Neural cell (in vitro differentiated cells): ENCODE results near the gene LRRC42. TPM values are rescaled to one million over a fixed set of nuclear protein-coding genes. Genes with fewer than 3 reads are reported as not detected.

Source experiments
- H2AFZ ChIP-seq: fragments of 200-600, 300-800 bp; sonication (generic), shearing (Covaris generic); 2 replicates; pipeline ENCODE4 v1.6.0; 2014; ENCODE audit warnings: low read depth, mild to moderate bottlenecking, antibody characterized with exemption, low read length, moderate library complexity
- H3F3A ChIP-seq: fragments of 200-600 bp; shearing (Covaris generic); 2 replicates; pipeline ENCODE4 v1.6.1; 2016; ENCODE audit warnings: mild to moderate bottlenecking, moderate library complexity, mixed read lengths, antibody characterized with exemption, low read length; ENCODE audit not compliant: insufficient read depth, poor library complexity, severe bottlenecking
- H3K27ac ChIP-seq: fragments of 200-600, 300-800 bp; sonication (generic), shearing (Covaris generic); 2 replicates; pipeline ENCODE4 v1.5.1; 2014; ENCODE audit warnings: mild to moderate bottlenecking, low read length, moderate library complexity
- H3K27me3 ChIP-seq: fragments of 300-800, 200-600 bp; sonication (generic), shearing (Covaris generic); 2 replicates; pipeline ENCODE4 v1.6.0; 2014; ENCODE audit warnings: mild to moderate bottlenecking, low read depth, low read length, moderate library complexity; ENCODE audit not compliant: insufficient read depth
- H3K36me3 ChIP-seq: fragments of 300-800, 200-600 bp; sonication (generic), shearing (Covaris generic); 2 replicates; pipeline ENCODE4 v1.5.1; 2014; ENCODE audit warnings: mild to moderate bottlenecking, antibody characterized with exemption, low read length, moderate library complexity; ENCODE audit not compliant: insufficient read depth
- H3K4me2 ChIP-seq: fragments of 300-800, 200-600 bp; sonication (generic), shearing (Covaris generic); 2 replicates; pipeline ENCODE4 v1.6.0; 2014; ENCODE audit warnings: mild to moderate bottlenecking, low read length
- H3K4me3 ChIP-seq: fragments of 300-800, 200-600 bp; sonication (generic), shearing (Covaris generic); 2 replicates; pipeline ENCODE4 v1.5.1; 2014; ENCODE audit warnings: mild to moderate bottlenecking, low read length, moderate library complexity
- H3K79me2 ChIP-seq: fragments of 200-600 bp; shearing (Covaris generic); replicated peaks from 2 replicates; pipeline ENCODE4 v1.6.0; 2014; ENCODE audit warnings: mild to moderate bottlenecking, low read length, moderate library complexity; ENCODE audit not compliant: insufficient read depth
- H3K9ac ChIP-seq: fragments of 300-800, 200-600 bp; sonication (generic), shearing (Covaris generic); 2 replicates; pipeline ENCODE4 v1.6.1; 2016; ENCODE audit warnings: mild to moderate bottlenecking, low read length, mixed read lengths
- H3K9me2 ChIP-seq: fragments of 200-600 bp; shearing (Covaris generic); 2 replicates; pipeline ENCODE4 v1.6.1; 2016; ENCODE audit warnings: mild to moderate bottlenecking, low read length, mixed read lengths; ENCODE audit not compliant: insufficient read depth
- H3K9me3 ChIP-seq: fragments of 200-600, 300-800 bp; sonication (generic), shearing (Covaris generic); 2 replicates; pipeline ENCODE4 v1.6.1; 2016; ENCODE audit warnings: mild to moderate bottlenecking, mixed run types, low read length, moderate library complexity, mixed read lengths
- H4K20me1 ChIP-seq: fragments of 200-600 bp; shearing (Covaris generic); 2 replicates; pipeline ENCODE4 v1.6.1; 2016; ENCODE audit warnings: mild to moderate bottlenecking, mixed run types; ENCODE audit not compliant: insufficient read depth
- EP300 ChIP-seq: fragments of 450-650 bp; conservative IDR thresholded peaks from 2 replicates; pipeline ENCODE4 v1.6.1; 2014; ENCODE audit warnings: antibody characterized with exemption, mild to moderate bottlenecking, moderate library complexity; ENCODE audit not compliant: poor library complexity, severe bottlenecking
- EZH2 ChIP-seq: fragments of 200-600, 300-800 bp; shearing (Covaris generic), sonication (generic); IDR thresholded peaks from 2 replicates; pipeline ENCODE4 v1.6.1; 2014; ENCODE audit warnings: antibody characterized with exemption, low read length, borderline replicate concordance, mild to moderate bottlenecking; ENCODE audit not compliant: insufficient read depth, poor library complexity, severe bottlenecking
- MXI1 ChIP-seq: fragments of 450-650 bp; conservative IDR thresholded peaks from 2 replicates; pipeline ENCODE4 v1.6.1; 2014; ENCODE audit warnings: antibody characterized with exemption, mild to moderate bottlenecking; ENCODE audit not compliant: poor library complexity, severe bottlenecking
- POLR2AphosphoS5 ChIP-seq: IDR thresholded peaks from 2 replicates; pipeline ENCODE4 v1.6.1; 2012
- RAD21 ChIP-seq: fragments of 450-650 bp; conservative IDR thresholded peaks from 2 replicates; pipeline ENCODE4 v1.6.1; 2014; ENCODE audit warnings: antibody characterized with exemption, mild to moderate bottlenecking, moderate library complexity
- SMC3 ChIP-seq: fragments of 450-650 bp; conservative IDR thresholded peaks from 2 replicates; pipeline ENCODE4 v1.6.1; 2014; ENCODE audit warnings: antibody characterized with exemption, mild to moderate bottlenecking, moderate library complexity; ENCODE audit not compliant: poor library complexity
- TAF1 ChIP-seq: IDR thresholded peaks from 2 replicates; pipeline ENCODE4 v1.6.1; 2012; ENCODE audit warnings: low read depth
- polyA plus RNA-seq: library from polyadenylated mRNA; depleted of rRNA; stranded (reverse); fragments of >200 nt; gene quantifications from 2 replicates; pipeline ENCODE4 v1.2.3, GENCODE V29; 2014
- TF ChIP-seq, protein P1 (sequence below): fragments of 450-650 bp; IDR thresholded peaks from 2 replicates; pipeline ENCODE4 v1.5.1; 2014; ENCODE audit warnings: antibody characterized with exemption, mild to moderate bottlenecking, moderate library complexity; ENCODE audit not compliant: poor library complexity, severe bottlenecking
- TF ChIP-seq, protein P2 (sequence below): IDR thresholded peaks from 2 replicates; pipeline ENCODE4 v1.6.1; 2012; ENCODE audit warnings: borderline replicate concordance

The LRRC42 gene
- polyA plus RNA-seq, 1 donor from 2014 or later, result 23.9 TPM

DNA sequence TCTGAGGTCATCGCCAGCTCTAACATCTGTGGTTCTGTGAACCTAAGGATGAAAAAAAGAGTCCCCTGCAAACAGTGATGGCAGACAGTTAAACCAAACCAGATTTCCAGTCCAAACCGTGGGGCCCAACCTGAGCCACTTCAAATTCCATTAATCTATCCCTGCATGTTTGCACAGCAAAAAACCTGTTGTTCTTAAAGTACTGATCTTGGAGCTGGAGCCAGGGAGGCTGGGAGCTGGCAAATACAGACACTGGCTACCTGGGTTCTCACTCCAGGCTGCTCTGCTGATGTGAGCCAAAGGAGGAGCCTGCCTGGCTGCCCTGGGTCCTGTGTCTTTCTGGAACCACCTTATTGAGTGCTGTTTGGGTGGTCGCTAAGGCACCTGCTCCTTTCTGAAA lies 55.4 kb downstream of the LRRC42 start:
- no peaks in the 10 kb centered on the region for H3K9me3 ChIP-seq
- H3K27me3 ChIP-seq, result no peaks in the 10 kb centered on the region
- H4K20me1 ChIP-seq, result no peaks in the 10 kb centered on the region
- H3K4me3 ChIP-seq, result no peak overlapping the region
- no peaks in the 10 kb centered on the region for H3K9me2 ChIP-seq
- no peaks in the 10 kb centered on the region for H3K79me2 ChIP-seq
- H3F3A ChIP-seq, result no peaks in the 10 kb centered on the region
- H3K4me2 ChIP-seq, result no peak overlapping the region
- H2AFZ ChIP-seq, result no peak overlapping the region
- no peaks in the 10 kb centered on the region for H3K36me3 ChIP-seq
- TF ChIP-seq EZH2 (no peak), MXI1 (no peak), SMC3 (no peak), TAF1 (no peak), RAD21 (no peak), POLR2AphosphoS5 (no peak), EP300 (no peak)
- TF ChIP-seq, protein P1, sequence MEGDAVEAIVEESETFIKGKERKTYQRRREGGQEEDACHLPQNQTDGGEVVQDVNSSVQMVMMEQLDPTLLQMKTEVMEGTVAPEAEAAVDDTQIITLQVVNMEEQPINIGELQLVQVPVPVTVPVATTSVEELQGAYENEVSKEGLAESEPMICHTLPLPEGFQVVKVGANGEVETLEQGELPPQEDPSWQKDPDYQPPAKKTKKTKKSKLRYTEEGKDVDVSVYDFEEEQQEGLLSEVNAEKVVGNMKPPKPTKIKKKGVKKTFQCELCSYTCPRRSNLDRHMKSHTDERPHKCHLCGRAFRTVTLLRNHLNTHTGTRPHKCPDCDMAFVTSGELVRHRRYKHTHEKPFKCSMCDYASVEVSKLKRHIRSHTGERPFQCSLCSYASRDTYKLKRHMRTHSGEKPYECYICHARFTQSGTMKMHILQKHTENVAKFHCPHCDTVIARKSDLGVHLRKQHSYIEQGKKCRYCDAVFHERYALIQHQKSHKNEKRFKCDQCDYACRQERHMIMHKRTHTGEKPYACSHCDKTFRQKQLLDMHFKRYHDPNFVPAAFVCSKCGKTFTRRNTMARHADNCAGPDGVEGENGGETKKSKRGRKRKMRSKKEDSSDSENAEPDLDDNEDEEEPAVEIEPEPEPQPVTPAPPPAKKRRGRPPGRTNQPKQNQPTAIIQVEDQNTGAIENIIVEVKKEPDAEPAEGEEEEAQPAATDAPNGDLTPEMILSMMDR, result no peak
- TF ChIP-seq, protein P2, sequence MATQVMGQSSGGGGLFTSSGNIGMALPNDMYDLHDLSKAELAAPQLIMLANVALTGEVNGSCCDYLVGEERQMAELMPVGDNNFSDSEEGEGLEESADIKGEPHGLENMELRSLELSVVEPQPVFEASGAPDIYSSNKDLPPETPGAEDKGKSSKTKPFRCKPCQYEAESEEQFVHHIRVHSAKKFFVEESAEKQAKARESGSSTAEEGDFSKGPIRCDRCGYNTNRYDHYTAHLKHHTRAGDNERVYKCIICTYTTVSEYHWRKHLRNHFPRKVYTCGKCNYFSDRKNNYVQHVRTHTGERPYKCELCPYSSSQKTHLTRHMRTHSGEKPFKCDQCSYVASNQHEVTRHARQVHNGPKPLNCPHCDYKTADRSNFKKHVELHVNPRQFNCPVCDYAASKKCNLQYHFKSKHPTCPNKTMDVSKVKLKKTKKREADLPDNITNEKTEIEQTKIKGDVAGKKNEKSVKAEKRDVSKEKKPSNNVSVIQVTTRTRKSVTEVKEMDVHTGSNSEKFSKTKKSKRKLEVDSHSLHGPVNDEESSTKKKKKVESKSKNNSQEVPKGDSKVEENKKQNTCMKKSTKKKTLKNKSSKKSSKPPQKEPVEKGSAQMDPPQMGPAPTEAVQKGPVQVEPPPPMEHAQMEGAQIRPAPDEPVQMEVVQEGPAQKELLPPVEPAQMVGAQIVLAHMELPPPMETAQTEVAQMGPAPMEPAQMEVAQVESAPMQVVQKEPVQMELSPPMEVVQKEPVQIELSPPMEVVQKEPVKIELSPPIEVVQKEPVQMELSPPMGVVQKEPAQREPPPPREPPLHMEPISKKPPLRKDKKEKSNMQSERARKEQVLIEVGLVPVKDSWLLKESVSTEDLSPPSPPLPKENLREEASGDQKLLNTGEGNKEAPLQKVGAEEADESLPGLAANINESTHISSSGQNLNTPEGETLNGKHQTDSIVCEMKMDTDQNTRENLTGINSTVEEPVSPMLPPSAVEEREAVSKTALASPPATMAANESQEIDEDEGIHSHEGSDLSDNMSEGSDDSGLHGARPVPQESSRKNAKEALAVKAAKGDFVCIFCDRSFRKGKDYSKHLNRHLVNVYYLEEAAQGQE, result no peak
- H3K27ac ChIP-seq, result no peak overlapping the region
- no peak overlapping the region for H3K9ac ChIP-seq

DNA sequence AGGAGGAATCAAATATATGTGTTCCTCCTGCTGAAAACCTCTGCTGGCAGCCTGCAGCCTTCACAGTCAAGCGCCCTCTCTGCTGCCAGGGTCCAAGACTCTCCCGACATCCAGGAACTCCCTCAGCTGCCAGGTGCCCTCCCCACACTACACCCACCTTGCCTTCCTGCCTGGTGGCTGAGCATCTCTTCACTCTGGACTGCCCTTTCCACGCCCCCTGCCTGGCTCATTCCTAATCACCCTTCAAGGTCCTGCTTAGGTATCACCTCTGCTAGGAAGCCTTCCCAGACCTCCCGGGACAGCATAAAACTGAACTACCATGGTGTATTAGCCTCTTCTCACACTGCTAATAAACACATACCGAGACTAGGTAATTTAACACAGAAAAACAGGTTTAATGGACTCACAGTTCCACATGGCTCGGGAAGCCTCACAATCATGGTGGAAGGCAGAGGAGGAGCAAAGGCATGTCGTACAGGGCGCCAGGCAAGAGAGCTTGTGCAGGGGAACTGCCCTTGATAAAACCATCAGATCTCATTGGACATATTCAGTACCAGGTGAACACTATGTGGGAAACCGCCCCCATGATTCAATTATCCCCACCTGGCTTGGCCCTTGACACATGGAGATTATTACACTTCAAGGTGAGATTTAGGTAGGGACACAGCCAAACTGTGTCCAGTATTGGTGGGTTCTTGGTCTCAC lies 56.5 kb downstream of the LRRC42 start:
- no peaks in the 10 kb centered on the region for H3K9me3 ChIP-seq
- H3K9ac ChIP-seq, result no peak overlapping the region
- H3K4me3 ChIP-seq, result no peak overlapping the region
- H3F3A ChIP-seq, result no peaks in the 10 kb centered on the region
- no peaks in the 10 kb centered on the region for H3K9me2 ChIP-seq
- H3K79me2 ChIP-seq, result no peaks in the 10 kb centered on the region
- H3K36me3 ChIP-seq, result no peaks in the 10 kb centered on the region
- no peaks in the 10 kb centered on the region for H3K27me3 ChIP-seq
- no peak overlapping the region for H3K27ac ChIP-seq
- no peak overlapping the region for H3K4me2 ChIP-seq
- H4K20me1 ChIP-seq, result no peaks in the 10 kb centered on the region
- TF ChIP-seq, protein P2, result no peak
- TF ChIP-seq TAF1, result no peak
- TF ChIP-seq EZH2, result no peak
- no peak for TF ChIP-seq RAD21
- no peak for TF ChIP-seq SMC3
- TF ChIP-seq, protein P1, result no peak
- H2AFZ ChIP-seq, result no peak overlapping the region
